Ascending aorta (tissue), 2 donors: ENCODE results near the gene SCRN1. TPM values are rescaled to one million over a fixed set of nuclear protein-coding genes. Genes with fewer than 3 reads are reported as not detected.
"Not testable (repeated sequence)": the region's sequence is repeated elsewhere in the genome, so short reads cannot be mapped to it uniquely, and the experiment has no call there.

ENCODE experiments used
- DNase-seq, 2 donors: peaks; one replicate each; pipeline ENCODE4 v3.0.0-alpha.2; 2019; ENCODE audit warnings: low spot score in 2 of 2
- H3K27ac ChIP-seq, 2 donors: fragments of 200-600 bp; sonication (generic); one replicate each; pipeline ENCODE4 v1.5.1; 2016 to 2017; ENCODE audit warnings: mild to moderate bottlenecking in 1 of 2
- H3K27me3 ChIP-seq: fragments of 200-600 bp; sonication (generic); one replicate; pipeline ENCODE4 v1.5.1; 2017
- H3K36me3 ChIP-seq, 2 donors: fragments of 200-600 bp; sonication (generic); one replicate each; pipeline ENCODE4 v1.5.1; 2016
- H3K4me1 ChIP-seq, 2 donors: fragments of 200-600 bp; sonication (generic); one replicate each; pipeline ENCODE4 v1.5.1; 2016 to 2017; ENCODE audit warnings: mild to moderate bottlenecking in 1 of 2
- H3K4me3 ChIP-seq, 2 donors: fragments of 200-600 bp; sonication (generic); one replicate each; pipeline ENCODE4 v1.5.1; 2016 to 2017; ENCODE audit warnings: mild to moderate bottlenecking in 1 of 2
- H3K9me3 ChIP-seq, 2 donors: fragments of 200-600 bp; sonication (generic); one replicate each; pipeline ENCODE4 v1.5.1; 2016
- CTCF ChIP-seq, 3 experiments: fragments of 200-600 bp in 2 of 3; fragments of 450-650 bp in 1 of 3; sonication (generic) in 2 of 3; IDR thresholded peaks; one replicate each; pipeline ENCODE4 v1.5.1; 2016 to 2019; ENCODE audit warnings: antibody characterized with exemption in 3 of 3, mild to moderate bottlenecking in 1 of 3, moderate library complexity in 1 of 3
- intact Hi-C: fragments of 100-400 bp; cut with DNase I; formaldehyde crosslinking; loops from one replicate; pipeline ENCODE4 v1.15.1; 2023
- total RNA-seq: library from RNA; depleted of rRNA; stranded (reverse); fragments of >200 nt; gene quantifications from one replicate; pipeline ENCODE4 v1.1.0, GENCODE V29; 2016

Gene SCRN1
- total RNA-seq, 1 donor from 2014 or later: 31.0 TPM

- no peak for DNase-seq
- Histone ChIP-seq H3K27me3 (no peaks in the 10 kb centered on the region), H3K36me3 (no peaks in the 10 kb centered on the region), H3K9me3 (no peaks in the 10 kb centered on the region), H3K4me3 (no peak overlapping the region), H3K4me1 (no peaks in the 10 kb centered on the region), H3K27ac (no peak overlapping the region)
- TF ChIP-seq CTCF (IDR thresholded peaks at IDR 0.05): no peak
- intact Hi-C loops: no loop called here
Observed at GRCh38 chr7:29895559-29895958, 94.0 kb downstream of the SCRN1 start.

- Histone ChIP-seq H3K36me3 (no peaks in the 10 kb centered on the region), H3K9me3 (no peaks in the 10 kb centered on the region), H3K4me3 (no peak overlapping the region), H3K27me3 (no peaks in the 10 kb centered on the region), H3K4me1 (no peaks in the 10 kb centered on the region), H3K27ac (no peak overlapping the region)
- intact Hi-C loops: no loop called here
- no peak for DNase-seq
- no peak for TF ChIP-seq CTCF (IDR thresholded peaks at IDR 0.05)
Observed at GRCh38 chr7:29894256-29894655, 95.3 kb downstream of the SCRN1 start.

GRCh38 chr7:29893351-29893965, 96.1 kb downstream of the SCRN1 start:
- Histone ChIP-seq H3K4me1 (no peaks in the 10 kb centered on the region), H3K9me3 (no peaks in the 10 kb centered on the region), H3K36me3 (no peaks in the 10 kb centered on the region), H3K27me3 (no peaks in the 10 kb centered on the region), H3K4me3 (no peak overlapping the region), H3K27ac (no peak overlapping the region)
- intact Hi-C loops: no loop called here
- TF ChIP-seq CTCF (IDR thresholded peaks at IDR 0.05): no peak
- no peak for DNase-seq

GRCh38 chr7:29892231-29892630, 97.4 kb downstream of the SCRN1 start:
- no peak for DNase-seq
- intact Hi-C loops: no loop called here
- H3K36me3 ChIP-seq: no peaks in the 10 kb centered on the region
- TF ChIP-seq CTCF (IDR thresholded peaks at IDR 0.05): no peak
- no peak overlapping the region for H3K4me3 ChIP-seq
- no peaks in the 10 kb centered on the region for H3K9me3 ChIP-seq
- H3K27ac ChIP-seq: no peak overlapping the region
- no peaks in the 10 kb centered on the region for H3K27me3 ChIP-seq
- no peaks in the 10 kb centered on the region for H3K4me1 ChIP-seq

GRCh38 chr7:29891766-29892165, 97.8 kb downstream of the SCRN1 start:
- Histone ChIP-seq H3K27ac (no peak overlapping the region), H3K4me1 (no peaks in the 10 kb centered on the region), H3K4me3 (no peak overlapping the region), H3K27me3 (no peaks in the 10 kb centered on the region), H3K36me3 (no peaks in the 10 kb centered on the region), H3K9me3 (no peaks in the 10 kb centered on the region)
- TF ChIP-seq CTCF (IDR thresholded peaks at IDR 0.05): no peak
- intact Hi-C loops: no loop called here
- DNase-seq: no peak

- H3K27ac ChIP-seq, intact Hi-C loops, H3K4me3 ChIP-seq, H3K36me3 ChIP-seq, H3K4me1 ChIP-seq, H3K9me3 ChIP-seq, H3K27me3 ChIP-seq, DNase-seq: not testable (repeated sequence)
Observed at GRCh38 chr7:29890786-29891185, 98.8 kb downstream of the SCRN1 start.
